ENCODE measurements around the gene CASP8AP2.
"Not testable (repeated sequence)": the region's sequence is repeated elsewhere in the genome, so short reads cannot be mapped to it uniquely, and the experiment has no call there.

Gene CASP8AP2

DNA sequence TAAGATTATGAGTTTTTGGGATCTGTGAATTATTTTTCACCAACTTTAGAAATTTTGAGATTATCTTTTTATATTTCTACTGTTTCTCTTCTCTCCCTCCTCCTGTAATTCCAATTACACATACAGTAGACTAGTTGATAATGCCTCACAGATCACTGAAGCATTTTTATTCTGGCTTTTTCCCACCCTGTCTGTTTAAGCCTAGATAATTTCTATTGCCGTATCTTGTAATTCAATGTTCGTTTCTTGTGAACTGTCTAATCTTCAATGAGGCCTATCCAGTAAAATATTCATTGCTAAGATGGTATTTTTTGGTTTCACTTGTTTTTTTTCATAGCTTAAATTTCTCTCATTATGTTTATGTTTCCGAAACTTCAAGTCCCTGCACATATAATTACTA lies 22.1 kb upstream of the CASP8AP2 start:
- Histone ChIP-seq H3K27ac (peak overlapping the region; percentile 68; the same call in 1 of the 2 replicates), H3K9ac (ENCODE audit: insufficient read length) (peak overlapping the region; percentile 26), H3K9me3 (ENCODE audit: low read depth, low read length) (no peaks in the 10 kb centered on the region), H3K36me3 (ENCODE audit: insufficient read depth, low read length) (peaks cover 5% of the 10 kb centered on the region; the same call in 1 of the 2 replicates), H3K4me3 (no peak overlapping the region)
- no peak for DNase-seq (ENCODE audit: low read depth, low spot score)
- no peak for TF ChIP-seq FOXP2 (optimal IDR thresholded peaks at IDR 0.05; ENCODE audit: control extremely low read depth, extremely low read length, insufficient read depth)
- TF ChIP-seq POLR2AphosphoS5 (IDR thresholded peaks at IDR 0.05; ENCODE audit: borderline replicate concordance, low read depth, low read length): no peak
- TF ChIP-seq EZH2 (IDR thresholded peaks at IDR 0.05): no peak

DNA sequence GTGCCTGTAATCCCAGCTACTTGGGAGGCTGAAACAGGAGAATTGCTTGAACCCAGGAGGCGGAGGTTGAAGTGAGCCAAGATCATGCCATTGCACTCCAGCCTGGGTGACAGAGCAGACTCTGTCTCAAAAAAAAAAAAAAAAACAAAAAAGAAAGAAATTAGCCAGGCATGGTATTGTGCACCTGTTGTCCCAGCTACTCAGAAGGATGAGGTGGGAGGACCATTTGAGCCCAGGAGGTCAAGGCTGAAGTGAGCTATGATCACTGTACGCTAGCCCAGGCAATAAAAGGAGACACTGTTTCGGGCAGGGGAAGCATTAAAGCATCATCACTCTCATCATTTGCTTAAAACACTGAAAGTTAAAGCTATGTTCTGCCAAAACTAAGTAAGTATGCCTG lies 16.3 kb upstream of the CASP8AP2 start:
- not testable (repeated sequence) for H3K36me3 ChIP-seq (ENCODE audit: insufficient read depth, low read length); H3K9ac ChIP-seq (ENCODE audit: insufficient read length); DNase-seq (ENCODE audit: low read depth, low spot score); H3K4me3 ChIP-seq; H3K27ac ChIP-seq; H3K9me3 ChIP-seq (ENCODE audit: low read depth, low read length)

DNA sequence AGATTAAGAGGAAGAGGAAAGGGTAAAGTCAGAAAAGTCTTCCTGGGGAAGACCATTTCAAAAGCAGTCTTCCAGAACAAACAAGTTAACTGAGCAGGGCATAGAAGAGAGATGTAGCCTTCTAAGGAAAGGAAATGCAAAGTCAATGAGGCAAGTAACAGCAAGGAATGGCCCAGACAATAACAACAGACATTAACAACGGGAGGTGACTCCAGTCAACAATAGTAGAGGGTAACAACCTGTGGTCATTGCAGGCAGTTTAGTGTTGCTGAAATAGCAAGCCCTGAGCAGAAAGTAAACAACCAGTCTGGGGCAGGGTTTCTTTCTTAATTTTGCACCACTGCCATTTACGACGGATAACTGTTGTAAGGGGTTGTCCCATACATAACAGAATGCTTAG lies 12.2 kb upstream of the CASP8AP2 start:
- no peak for DNase-seq (ENCODE audit: low read depth, low spot score)
- Histone ChIP-seq H3K9ac (ENCODE audit: insufficient read length) (peak overlapping the region; percentile 67), H3K4me3 (peak overlapping the region; percentile 100; the same call in 1 of the 2 replicates), H3K27ac (no peak overlapping the region), H3K9me3 (ENCODE audit: low read depth, low read length) (no peaks in the 10 kb centered on the region), H3K36me3 (ENCODE audit: insufficient read depth, low read length) (no peaks in the 10 kb centered on the region)
- TF ChIP-seq FOXP2 (optimal IDR thresholded peaks at IDR 0.05; ENCODE audit: control extremely low read depth, extremely low read length, insufficient read depth) (no peak), EZH2 (IDR thresholded peaks at IDR 0.05) (no peak), POLR2AphosphoS5 (IDR thresholded peaks at IDR 0.05; ENCODE audit: borderline replicate concordance, low read depth, low read length) (no peak)

DNA sequence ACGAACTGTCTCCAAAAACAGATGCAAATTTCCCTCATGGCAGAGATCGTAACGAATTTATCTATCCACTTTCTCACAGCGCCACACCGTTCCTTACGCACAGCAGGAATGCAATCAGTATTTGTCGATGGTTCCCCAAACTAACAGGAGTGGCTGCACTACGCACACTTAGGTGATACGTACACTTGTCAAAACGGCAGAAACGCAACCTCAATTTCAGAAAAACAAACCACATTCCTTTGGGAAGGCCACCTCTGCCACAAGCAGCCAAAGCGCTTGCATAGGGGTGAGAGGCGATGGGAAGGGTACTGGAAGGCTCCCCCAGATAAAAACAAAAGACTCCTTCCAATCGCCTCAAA lies 10.7 kb upstream of the CASP8AP2 start:
- TF ChIP-seq FOXP2 (optimal IDR thresholded peaks at IDR 0.05; ENCODE audit: control extremely low read depth, extremely low read length, insufficient read depth): no peak
- no peak for TF ChIP-seq EZH2 (IDR thresholded peaks at IDR 0.05)
- TF ChIP-seq POLR2AphosphoS5 (IDR thresholded peaks at IDR 0.05; ENCODE audit: borderline replicate concordance, low read depth, low read length): no peak
- Histone ChIP-seq H3K36me3 (ENCODE audit: insufficient read depth, low read length) (no peaks in the 10 kb centered on the region), H3K9me3 (ENCODE audit: low read depth, low read length) (no peaks in the 10 kb centered on the region), H3K27ac (peak overlapping the region; percentile 73), H3K4me3 (peak overlapping the region; percentile 100), H3K9ac (ENCODE audit: insufficient read length) (peak overlapping the region; percentile 89)
- peak; percentile 14 for DNase-seq (ENCODE audit: low read depth, low spot score)

DNA sequence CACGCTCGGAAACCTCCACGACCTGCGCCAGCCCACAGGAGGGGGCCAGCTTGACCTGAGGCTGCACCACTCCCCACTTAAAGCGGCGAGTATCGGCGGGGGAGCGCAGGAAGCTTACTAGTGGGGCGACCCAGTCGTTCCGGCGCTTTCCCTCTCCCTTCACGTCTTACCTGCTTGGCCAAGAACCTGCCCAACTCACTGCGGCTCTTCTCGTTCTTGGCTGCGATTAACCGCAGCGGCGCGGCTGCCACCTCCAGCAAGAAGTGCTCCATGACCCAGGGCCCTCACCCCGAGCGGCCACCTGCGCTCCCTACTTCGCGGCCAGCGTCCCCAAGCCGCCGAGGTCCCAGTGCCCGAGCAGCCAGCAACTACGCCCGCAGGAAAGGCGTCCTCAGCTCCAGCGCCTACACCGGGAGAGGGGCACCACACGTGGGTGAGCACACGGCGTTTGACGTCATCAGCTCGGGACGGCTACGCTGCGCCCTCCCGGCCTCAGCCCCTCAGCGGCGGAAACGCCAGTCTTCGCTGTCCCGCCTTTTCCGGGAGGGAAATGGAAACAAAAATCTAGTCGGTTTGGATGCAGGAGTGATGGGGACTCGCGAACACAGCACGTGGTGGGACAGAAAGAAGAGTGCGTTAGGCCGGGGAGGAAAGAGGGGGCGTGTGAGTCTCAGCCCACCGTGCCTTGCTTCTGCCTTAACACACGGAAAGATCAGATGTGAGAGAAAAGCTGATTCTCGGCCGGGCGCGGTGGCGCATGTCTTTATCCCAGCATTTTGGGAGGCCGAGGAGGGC lies 10.1 kb upstream of the CASP8AP2 start, which contains the start of gene MDN1:
MDN1 (minus strand) TSS at position 459 of the 795 bp plus-strand sequence; CDS start at position 272, 187 bp downstream.
- Histone ChIP-seq H3K36me3 (ENCODE audit: insufficient read depth, low read length) (no peaks in the 10 kb centered on the region), H3K4me3 (peak within 1 kb of the TSS; percentile 100), H3K27ac (peak within 1 kb of the TSS; percentile 73), H3K9ac (ENCODE audit: insufficient read length) (peak within 1 kb of the TSS; percentile 89), H3K9me3 (ENCODE audit: low read depth, low read length) (no peaks in the 10 kb centered on the region)
- peak; percentile 57 for DNase-seq (ENCODE audit: low read depth, low spot score)
- TF ChIP-seq POLR2AphosphoS5 (IDR thresholded peaks at IDR 0.05; ENCODE audit: borderline replicate concordance, low read depth, low read length): peak; percentile 96
- TF ChIP-seq FOXP2 (optimal IDR thresholded peaks at IDR 0.05; ENCODE audit: control extremely low read depth, extremely low read length, insufficient read depth): no peak

DNA sequence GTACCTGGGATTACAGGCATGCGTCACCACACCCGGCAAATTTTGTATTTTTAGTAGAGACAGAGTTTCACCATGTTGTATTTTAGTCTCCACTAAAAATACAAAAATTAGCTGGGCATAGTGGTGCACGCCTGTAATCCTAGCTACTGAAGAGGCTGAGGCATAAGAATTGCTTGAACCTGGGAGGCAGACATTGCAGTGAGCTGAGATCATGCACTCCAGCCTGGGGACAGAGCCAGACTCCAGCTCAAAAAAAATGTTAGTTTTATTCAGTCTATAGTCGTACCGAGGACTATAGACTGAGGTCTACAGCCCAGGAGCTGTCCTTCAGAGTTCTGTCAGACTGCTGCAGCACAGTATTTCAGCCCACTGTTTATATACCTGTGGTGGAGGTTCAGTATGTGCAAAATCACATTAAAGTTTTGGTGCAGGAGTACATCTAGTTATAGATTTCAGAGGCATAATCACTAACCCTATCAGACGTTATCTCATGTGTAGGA lies 3.6 kb upstream of the CASP8AP2 start:
- no peak overlapping the region for H3K9ac ChIP-seq (ENCODE audit: insufficient read length)
- no peak for DNase-seq (ENCODE audit: low read depth, low spot score)
- no peak for TF ChIP-seq POLR2AphosphoS5 (IDR thresholded peaks at IDR 0.05; ENCODE audit: borderline replicate concordance, low read depth, low read length)
- no peak for TF ChIP-seq FOXP2 (optimal IDR thresholded peaks at IDR 0.05; ENCODE audit: control extremely low read depth, extremely low read length, insufficient read depth)
- no peak for TF ChIP-seq EZH2 (IDR thresholded peaks at IDR 0.05)

DNA sequence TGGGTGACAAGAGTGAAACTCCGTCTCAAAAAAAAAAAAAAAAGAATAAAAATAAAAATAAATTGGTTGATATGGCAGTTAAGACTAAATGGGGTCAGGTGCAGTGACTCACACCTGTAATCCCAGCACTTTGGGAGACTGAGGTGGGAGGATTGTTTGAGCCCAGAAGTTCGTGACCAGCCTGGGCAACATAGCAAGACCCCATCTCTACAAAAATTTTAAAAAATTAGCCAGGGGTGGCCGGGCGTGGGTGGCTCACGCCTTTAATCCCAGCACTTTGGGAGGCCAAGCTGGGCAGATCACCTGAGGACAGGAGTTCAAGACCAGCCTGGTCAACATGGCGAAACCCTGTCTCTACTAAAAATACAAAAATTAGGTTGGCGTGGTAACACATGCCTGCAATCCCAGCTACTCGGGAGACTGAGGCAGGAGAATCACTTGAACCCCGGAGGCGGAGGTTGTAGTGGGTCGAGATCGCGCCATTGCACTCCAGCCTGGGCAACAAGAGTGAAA lies 1.1 kb upstream of the CASP8AP2 start:
- not testable (repeated sequence) for DNase-seq (ENCODE audit: low read depth, low spot score); H3K27ac ChIP-seq; H3K9me3 ChIP-seq (ENCODE audit: low read depth, low read length)
- H3K4me3 ChIP-seq: peak overlapping the region; percentile 94
- H3K36me3 ChIP-seq (ENCODE audit: insufficient read depth, low read length): peaks cover 22% of the 10 kb centered on the region
- peak overlapping the region; percentile 86 for H3K9ac ChIP-seq (ENCODE audit: insufficient read length)

More for the DNA sequence above, 3.6 kb upstream of the CASP8AP2 start:
- no peak overlapping the region for H3K27ac ChIP-seq
- H3K4me3 ChIP-seq: no peak overlapping the region
- H3K9me3 ChIP-seq (ENCODE audit: low read depth, low read length): no peaks in the 10 kb centered on the region
- H3K36me3 ChIP-seq (ENCODE audit: insufficient read depth, low read length): peaks cover 2% of the 10 kb centered on the region

DNA sequence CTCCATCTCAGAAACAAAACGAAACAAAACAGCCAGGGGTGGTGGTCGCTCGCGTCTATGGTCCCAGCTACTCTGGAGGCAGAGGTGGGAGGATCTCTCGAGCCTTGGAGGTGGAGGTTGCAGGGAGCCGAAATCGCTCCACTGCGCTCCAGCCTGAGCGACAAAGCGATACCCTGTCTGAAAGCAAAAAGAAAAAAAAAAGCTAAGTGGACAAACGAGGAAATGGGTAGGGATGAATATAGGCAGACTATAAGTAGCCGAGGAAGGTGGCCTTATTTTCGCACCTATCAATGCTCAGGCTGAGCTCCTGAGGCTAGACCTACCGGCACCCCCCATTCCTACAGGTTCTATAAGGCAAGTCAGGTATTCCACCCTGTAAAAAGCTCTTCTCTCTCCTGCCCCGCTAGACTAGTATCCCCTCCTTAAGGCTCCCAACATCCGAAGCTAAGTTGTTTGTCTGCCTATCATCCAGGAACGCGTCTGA lies 650 bp upstream of the CASP8AP2 start:
- TF ChIP-seq POLR2AphosphoS5 (IDR thresholded peaks at IDR 0.05; ENCODE audit: borderline replicate concordance, low read depth, low read length): no peak
- TF ChIP-seq EZH2 (IDR thresholded peaks at IDR 0.05): no peak
- TF ChIP-seq FOXP2 (optimal IDR thresholded peaks at IDR 0.05; ENCODE audit: control extremely low read depth, extremely low read length, insufficient read depth): no peak
- no peak for DNase-seq (ENCODE audit: low read depth, low spot score)
- Histone ChIP-seq H3K9ac (ENCODE audit: insufficient read length) (peak overlapping the region; percentile 86), H3K4me3 (peak overlapping the region; percentile 94), H3K9me3 (ENCODE audit: low read depth, low read length) (no peaks in the 10 kb centered on the region), H3K27ac (peak overlapping the region; percentile 67; the same call in 1 of the 2 replicates), H3K36me3 (ENCODE audit: insufficient read depth, low read length) (peaks cover 27% of the 10 kb centered on the region)

All from SK-N-MC (cell line).